HCT116 (cell line): ENCODE results near the gene HIGD1A. TPM values are rescaled to one million over a fixed set of nuclear protein-coding genes. Genes with fewer than 3 reads are reported as not detected.

Experiments
- ATAC-seq: fragments of 200-7000 bp; cut with Tn5 transposase; 2 replicates; pipeline ENCODE4 v1.9.1; 2020; ENCODE audit warnings: mild to moderate bottlenecking, moderate library complexity
- BruUV-seq: library from RNA; stranded (reverse); fragments of 400-500 nt; replicated peaks from 2 replicates; lab custom pipeline; 2021; lab: Mats Ljungman, UMichigan
- CTCF ChIA-PET: fragments of 300-600 bp; sonication (Branson Sonifier 250); formaldehyde crosslinking; loops from one replicate; lab custom pipeline; 2021; ENCODE audit warnings: antibody characterized with exemption; lab: Charles Lee
- POLR2A ChIA-PET: fragments of 300-600, 350-600 bp; sonication (Branson Sonifier 250); formaldehyde crosslinking; loops from one replicate; lab custom pipeline; 2021; ENCODE audit warnings: antibody characterized with exemption; lab: Charles Lee
- RAD21 ChIA-PET, 2 experiments: fragments of 300-600 bp; sonication (Branson Sonifier 250); formaldehyde crosslinking; loops; one replicate each; lab custom pipeline; 2023; ENCODE audit warnings: low total read pairs in 2 of 2; ENCODE audit not compliant: uncharacterized antibody in 2 of 2, unreplicated experiment in 2 of 2, low non-redundant PET in 1 of 2; lab: Charles Lee
- DNase-seq: peaks from one replicate; pipeline ENCODE4 v3.0.0-alpha.2; 2010; ENCODE audit warnings: low read depth, low spot score
- H2AFZ ChIP-seq: fragments of 200-600 bp; shearing (Covaris generic), sonication (generic); 2 replicates; pipeline ENCODE4 v1.6.1; 2017; ENCODE audit warnings: low read depth, mixed run types, mixed read lengths, antibody characterized with exemption, low read length; ENCODE audit not compliant: poor library complexity, severe bottlenecking
- H3K27ac ChIP-seq: 2 replicates; pipeline ENCODE4 v1.5.1; 2012; ENCODE audit warnings: low read depth, low read length
- H3K27me3 ChIP-seq: fragments of 200-600 bp; sonication (generic); 2 replicates; pipeline ENCODE4 v1.6.1; 2016; ENCODE audit warnings: mixed run types, low read length, mixed read lengths; ENCODE audit not compliant: insufficient read depth
- H3K36me3 ChIP-seq, 2 experiments: fragments of 200-500 bp in 1 of 2; fragments of 200-600 bp in 1 of 2; sonication (Bioruptor generic) in 1 of 2; sonication (generic) in 1 of 2; 2 replicates each; pipeline versions ENCODE4 v1.5.1 to v1.6.1; 2014 to 2016; ENCODE audit warnings: low read length in 2 of 2, inconsistent platforms in 1 of 2, mixed read lengths in 1 of 2, mixed run types in 1 of 2; ENCODE audit not compliant: insufficient read depth in 2 of 2, control insufficient read depth in 1 of 2
- H3K4me1 ChIP-seq, 2 experiments: fragments of 200-600 bp in 1 of 2; sonication (generic) in 1 of 2; 2 replicates each; pipeline versions ENCODE4 v1.5.1 to v1.6.1; 2012 to 2017; ENCODE audit warnings: low read length in 2 of 2, inconsistent platforms in 1 of 2, mild to moderate bottlenecking in 1 of 2, mixed read lengths in 1 of 2, mixed run types in 1 of 2, moderate library complexity in 1 of 2; ENCODE audit not compliant: insufficient read depth in 2 of 2, control insufficient read depth in 1 of 2
- H3K4me2 ChIP-seq: fragments of 200-600 bp; sonication (generic); 2 replicates; pipeline ENCODE4 v1.6.1; 2017; ENCODE audit warnings: mixed run types, low read length, mixed read lengths
- H3K4me3 ChIP-seq, 2 experiments: fragments of 200-600 bp in 1 of 2; sonication (generic) in 1 of 2; replicated peaks in 1 of 2; 2 replicates each; pipeline ENCODE4 v1.5.1; 2011 to 2016; ENCODE audit warnings: low read length in 2 of 2, control low read depth in 1 of 2, low read depth in 1 of 2, mild to moderate bottlenecking in 1 of 2, mixed read lengths in 1 of 2, mixed run types in 1 of 2
- H3K79me2 ChIP-seq: fragments of 200-600 bp; sonication (generic); 2 replicates; pipeline ENCODE4 v1.6.1; 2017; ENCODE audit warnings: mild to moderate bottlenecking, mixed run types, low read length, moderate library complexity, mixed read lengths; ENCODE audit not compliant: insufficient read depth
- H3K9ac ChIP-seq: fragments of 200-600 bp; sonication (generic); 2 replicates; pipeline ENCODE4 v1.6.1; 2016; ENCODE audit warnings: low read length, mixed read lengths
- H3K9me2 ChIP-seq: fragments of 200-600 bp; sonication (generic), shearing (Covaris generic); 2 replicates; pipeline ENCODE4 v1.6.1; 2017; ENCODE audit warnings: mixed run types, mild to moderate bottlenecking, moderate library complexity; ENCODE audit not compliant: insufficient read depth
- H3K9me3 ChIP-seq, 2 experiments: fragments of 200-500 bp in 1 of 2; fragments of 200-600 bp in 1 of 2; sonication (Bioruptor generic) in 1 of 2; sonication (generic) in 1 of 2; 2 replicates each; pipeline ENCODE4 v1.6.1; 2014 to 2017; ENCODE audit warnings: low read length in 2 of 2, mixed read lengths in 2 of 2, inconsistent platforms in 1 of 2, low read depth in 1 of 2, mild to moderate bottlenecking in 1 of 2, mixed run types in 1 of 2, moderate library complexity in 1 of 2; ENCODE audit not compliant: control insufficient read depth in 1 of 2, insufficient read depth in 1 of 2
- H4K20me1 ChIP-seq: fragments of 200-600 bp; sonication (generic), shearing (Covaris generic); 2 replicates; pipeline ENCODE4 v1.6.1; 2017; ENCODE audit warnings: mixed run types, mild to moderate bottlenecking, moderate library complexity; ENCODE audit not compliant: insufficient read depth
- CBX3 ChIP-seq: IDR thresholded peaks from 2 replicates; pipeline ENCODE4 v1.6.1; 2012; ENCODE audit warnings: low read depth
- ELF1 ChIP-seq: IDR thresholded peaks from 2 replicates; pipeline ENCODE4 v1.6.1; 2012; ENCODE audit warnings: low read depth, borderline replicate concordance
- EZH2 ChIP-seq: fragments of 200-600 bp; sonication (generic); IDR thresholded peaks from 2 replicates; pipeline ENCODE4 v1.6.1; 2017; ENCODE audit warnings: antibody characterized with exemption, mixed run types
- FOSL1 ChIP-seq: IDR thresholded peaks from 2 replicates; pipeline ENCODE4 v1.6.1; 2012; ENCODE audit warnings: low read depth
- JUND ChIP-seq: IDR thresholded peaks from 2 replicates; pipeline ENCODE4 v1.6.1; 2012
- POLR2AphosphoS5 ChIP-seq: IDR thresholded peaks from 2 replicates; pipeline ENCODE4 v1.6.1; 2011; ENCODE audit warnings: mild to moderate bottlenecking, low read depth, low read length, moderate library complexity
- SIN3A ChIP-seq: IDR thresholded peaks from 2 replicates; pipeline ENCODE4 v1.6.1; 2012; ENCODE audit warnings: low read depth
- YY1 ChIP-seq: IDR thresholded peaks from 2 replicates; pipeline ENCODE4 v1.6.1; 2011; ENCODE audit warnings: low read length, low read depth, moderate library complexity, mild to moderate bottlenecking; ENCODE audit not compliant: insufficient replicate concordance; ENCODE audit errors: extremely low read depth
- ZBTB33 ChIP-seq: IDR thresholded peaks from 2 replicates; pipeline ENCODE4 v1.6.1; 2011; ENCODE audit warnings: mild to moderate bottlenecking, low read length, moderate library complexity; ENCODE audit not compliant: insufficient replicate concordance; ENCODE audit errors: extremely low read depth
- ZFX ChIP-seq: fragments of 450-650 bp; IDR thresholded peaks from 2 replicates; pipeline ENCODE4 v1.6.1; 2017
- intact Hi-C: fragments of 100-400 bp; cut with micrococcal nuclease; formaldehyde crosslinking; loops from 2 replicates; pipeline ENCODE4 v1.10.0; 2022
- total RNA-seq: library from RNA; stranded (reverse); gene quantifications from one replicate; pipeline ENCODE4 v1.2.1, GENCODE V29; 2021; ENCODE audit not compliant: unreplicated experiment
- TF ChIP-seq, protein P1 (sequence below): IDR thresholded peaks from 2 replicates; pipeline ENCODE4 v1.6.1; 2012
- TF ChIP-seq, protein P2 (sequence below): IDR thresholded peaks from 2 replicates; pipeline ENCODE4 v1.6.1; 2012; ENCODE audit warnings: low read depth

The HIGD1A gene
- total RNA-seq, 1 experiment from 2014 or later = 71.2 TPM

DNA sequence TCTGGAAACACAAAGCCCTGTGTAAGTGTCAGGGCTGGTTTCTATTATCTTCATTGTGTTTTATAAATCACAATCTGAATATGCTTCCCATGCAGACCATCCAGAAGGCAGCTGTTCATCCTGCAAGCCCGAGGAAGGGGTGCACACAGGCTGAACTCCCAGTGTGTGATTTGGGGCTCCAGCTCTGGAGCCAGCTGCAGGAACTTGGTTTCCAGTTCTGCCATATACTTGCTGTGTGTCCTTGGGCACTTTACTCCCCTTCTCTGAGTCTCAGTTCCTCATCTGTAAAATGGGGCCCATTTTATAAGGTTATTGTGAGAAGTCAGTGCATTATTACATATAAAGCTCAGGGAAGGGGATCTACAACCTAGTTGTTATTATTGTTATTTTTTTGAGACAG, 48.8 kb upstream of the HIGD1A start:
- no TSS peak for BruUV-seq
- RAD21 ChIA-PET = no interaction called here

More for the DNA sequence above, 48.8 kb upstream of the HIGD1A start:
- DNase-seq = no peak
- Histone ChIP-seq H2AFZ (no peak overlapping the region), H4K20me1 (no peaks in the 10 kb centered on the region), H3K4me1 (no peaks in the 10 kb centered on the region; a peak in 1 of 4 replicates), H3K4me2 (no peak overlapping the region), H3K4me3 (no peak overlapping the region), H3K36me3 (no peaks in the 10 kb centered on the region), H3K9me3 (no peaks in the 10 kb centered on the region), H3K79me2 (no peaks in the 10 kb centered on the region), H3K9me2 (no peaks in the 10 kb centered on the region), H3K27ac (no peak overlapping the region), H3K9ac (no peak overlapping the region), H3K27me3 (no peaks in the 10 kb centered on the region)
- ChIA-PET POLR2A (no interaction called here), CTCF (interaction anchor here (1.0 kb wide), 1 partner anchor 13 kb away, joined by 4 read pairs; no protein-coding TSS in a partner anchor)
- ATAC-seq = no peak
- intact Hi-C loops = no loop called here
- no peak for TF ChIP-seq CBX3
- TF ChIP-seq ZFX = no peak
- TF ChIP-seq POLR2AphosphoS5 = no peak
- TF ChIP-seq, protein P1, sequence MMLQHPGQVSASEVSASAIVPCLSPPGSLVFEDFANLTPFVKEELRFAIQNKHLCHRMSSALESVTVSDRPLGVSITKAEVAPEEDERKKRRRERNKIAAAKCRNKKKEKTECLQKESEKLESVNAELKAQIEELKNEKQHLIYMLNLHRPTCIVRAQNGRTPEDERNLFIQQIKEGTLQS = no peak
- TF ChIP-seq, protein P2, sequence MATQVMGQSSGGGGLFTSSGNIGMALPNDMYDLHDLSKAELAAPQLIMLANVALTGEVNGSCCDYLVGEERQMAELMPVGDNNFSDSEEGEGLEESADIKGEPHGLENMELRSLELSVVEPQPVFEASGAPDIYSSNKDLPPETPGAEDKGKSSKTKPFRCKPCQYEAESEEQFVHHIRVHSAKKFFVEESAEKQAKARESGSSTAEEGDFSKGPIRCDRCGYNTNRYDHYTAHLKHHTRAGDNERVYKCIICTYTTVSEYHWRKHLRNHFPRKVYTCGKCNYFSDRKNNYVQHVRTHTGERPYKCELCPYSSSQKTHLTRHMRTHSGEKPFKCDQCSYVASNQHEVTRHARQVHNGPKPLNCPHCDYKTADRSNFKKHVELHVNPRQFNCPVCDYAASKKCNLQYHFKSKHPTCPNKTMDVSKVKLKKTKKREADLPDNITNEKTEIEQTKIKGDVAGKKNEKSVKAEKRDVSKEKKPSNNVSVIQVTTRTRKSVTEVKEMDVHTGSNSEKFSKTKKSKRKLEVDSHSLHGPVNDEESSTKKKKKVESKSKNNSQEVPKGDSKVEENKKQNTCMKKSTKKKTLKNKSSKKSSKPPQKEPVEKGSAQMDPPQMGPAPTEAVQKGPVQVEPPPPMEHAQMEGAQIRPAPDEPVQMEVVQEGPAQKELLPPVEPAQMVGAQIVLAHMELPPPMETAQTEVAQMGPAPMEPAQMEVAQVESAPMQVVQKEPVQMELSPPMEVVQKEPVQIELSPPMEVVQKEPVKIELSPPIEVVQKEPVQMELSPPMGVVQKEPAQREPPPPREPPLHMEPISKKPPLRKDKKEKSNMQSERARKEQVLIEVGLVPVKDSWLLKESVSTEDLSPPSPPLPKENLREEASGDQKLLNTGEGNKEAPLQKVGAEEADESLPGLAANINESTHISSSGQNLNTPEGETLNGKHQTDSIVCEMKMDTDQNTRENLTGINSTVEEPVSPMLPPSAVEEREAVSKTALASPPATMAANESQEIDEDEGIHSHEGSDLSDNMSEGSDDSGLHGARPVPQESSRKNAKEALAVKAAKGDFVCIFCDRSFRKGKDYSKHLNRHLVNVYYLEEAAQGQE = no peak
- TF ChIP-seq ZBTB33 = no peak
- TF ChIP-seq YY1 = no peak
- TF ChIP-seq JUND = no peak
- no peak for TF ChIP-seq FOSL1
- no peak for TF ChIP-seq SIN3A
- TF ChIP-seq ELF1 = no peak
- TF ChIP-seq EZH2 = no peak
